Fibroblast of lung (primary cell): ENCODE results near the gene PLB1.

Source experiments
- EZH2 ChIP-seq: IDR thresholded peaks from 2 replicates; pipeline ENCODE4 v1.5.1; 2012; ENCODE audit warnings: low read length, control low read depth, mild to moderate bottlenecking; ENCODE audit errors: missing control alignments
- TF ChIP-seq, protein P1 (sequence below), 2 donors: IDR thresholded peaks in 1 of 2; conservative IDR thresholded peaks in 1 of 2; 1 replicate in 1 of 2; 2 replicates in 1 of 2; pipeline ENCODE4 v1.5.1; 2011 to 2012; ENCODE audit warnings: low read length in 2 of 2, control low read depth in 1 of 2, inconsistent platforms in 1 of 2, low read depth in 1 of 2, mild to moderate bottlenecking in 1 of 2

- TF ChIP-seq, protein P1, sequence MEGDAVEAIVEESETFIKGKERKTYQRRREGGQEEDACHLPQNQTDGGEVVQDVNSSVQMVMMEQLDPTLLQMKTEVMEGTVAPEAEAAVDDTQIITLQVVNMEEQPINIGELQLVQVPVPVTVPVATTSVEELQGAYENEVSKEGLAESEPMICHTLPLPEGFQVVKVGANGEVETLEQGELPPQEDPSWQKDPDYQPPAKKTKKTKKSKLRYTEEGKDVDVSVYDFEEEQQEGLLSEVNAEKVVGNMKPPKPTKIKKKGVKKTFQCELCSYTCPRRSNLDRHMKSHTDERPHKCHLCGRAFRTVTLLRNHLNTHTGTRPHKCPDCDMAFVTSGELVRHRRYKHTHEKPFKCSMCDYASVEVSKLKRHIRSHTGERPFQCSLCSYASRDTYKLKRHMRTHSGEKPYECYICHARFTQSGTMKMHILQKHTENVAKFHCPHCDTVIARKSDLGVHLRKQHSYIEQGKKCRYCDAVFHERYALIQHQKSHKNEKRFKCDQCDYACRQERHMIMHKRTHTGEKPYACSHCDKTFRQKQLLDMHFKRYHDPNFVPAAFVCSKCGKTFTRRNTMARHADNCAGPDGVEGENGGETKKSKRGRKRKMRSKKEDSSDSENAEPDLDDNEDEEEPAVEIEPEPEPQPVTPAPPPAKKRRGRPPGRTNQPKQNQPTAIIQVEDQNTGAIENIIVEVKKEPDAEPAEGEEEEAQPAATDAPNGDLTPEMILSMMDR (conservative IDR thresholded peaks at IDR 0.05 in 1 of 2, IDR thresholded peaks at IDR 0.05 in 1 of 2; ENCODE audit: low read depth in 1 of 2, low read length in 2 of 2) = no peak
- TF ChIP-seq EZH2 = no peak
Measured at GRCh38 chr2:28592481-28592880, 96.6 kb downstream of the PLB1 start.
